Measurements from ENCODE around the gene PHKA2. TPM values are rescaled to one million over a fixed set of nuclear protein-coding genes. Genes with fewer than 3 reads are reported as not detected.
A peak's percentile ranks its signal among the peaks of the same experiment; 100 is the strongest.

Gene PHKA2
- polyA plus RNA-seq (2011; rRNA removed): 21.2 and 27.9 TPM in 2 replicates
- polyA plus RNA-seq (2012; cell fraction: cytosol; rRNA removed): 22.0 and 22.4 TPM in 2 replicates
- 99.3 and 118 TPM in 2 replicates for polyA plus RNA-seq (2012; cell fraction: nucleus; rRNA removed)
- polyA plus RNA-seq (2017; fragmentation: RNase III; extraction: RNeasy Plus Mini Kit Qiagen cat#74134 plus additional on column Dnase treatment): 14.0 to 16.3 TPM (median 16.1 TPM) in 3 replicates
- polyA minus RNA-seq (2011; rRNA and poly(A)+ RNA removed): 37.0 and 45.6 TPM in 2 replicates

GRCh38 chrX:18983666-18984380, at the start of gene PHKA2:
TSS of gene PHKA2 (minus strand) at chrX:18984114. CDS start at chrX:18983932, 182 bp downstream.
- Histone ChIP-seq H3K27ac (peak within 1 kb of the TSS; percentile 96 to 99), H3K9me3 (no peaks in the 10 kb centered on the region), H3K4me3 (peak within 1 kb of the TSS; percentile 82), H3K4me2 (peak within 1 kb of the TSS; percentile 85), H3K4me1 (peaks cover 24% of the 10 kb centered on the region)
- no peak for FAIRE-seq
- DNase-seq (ENCODE audit: low read depth in 1 of 2, low spot score in 1 of 2): peak in 1 of 2 experiments; percentile 40
- ATAC-seq: peak; percentile 84 to 86
- POLR2A ChIA-PET: interaction anchor here (0.6 to 1.2 kb wide), 5 partner anchors 11 to 760 kb away, joined by 3 to 7 read pairs (median 4); no protein-coding TSS in a partner anchor
- 3% methylated on average over 17 of the region's 64 CpGs for WGBS (ENCODE audit: missing lambda C conversion rate)
- CTCF ChIA-PET: interaction anchor here (0.8 kb wide), 1 partner anchor 34 kb away, joined by 3 read pairs; no protein-coding TSS in a partner anchor
- TF ChIP-seq EHF (CRISPR knock-in tag; IDR thresholded peaks at IDR 0.05) (no peak), REST (IDR thresholded peaks at IDR 0.05) (peak; percentile 43), GATA3 (IDR thresholded peaks at IDR 0.05; ENCODE audit: borderline replicate concordance) (no peak), CHD2 (IDR thresholded peaks at IDR 0.05; ENCODE audit: low read length, partially characterized antibody) (peak; percentile 45), PHF8 (IDR thresholded peaks at IDR 0.05; ENCODE audit: borderline replicate concordance, low read depth) (peak; percentile 35; the same call in 1 of the 2 replicates)

- Histone ChIP-seq H3K4me3 (no peak overlapping the region), H3K27ac (no peak overlapping the region), H3K9me3 (no peaks in the 10 kb centered on the region), H3K4me1 (peaks cover 15% of the 10 kb centered on the region; the same call in 1 of the 3 replicates), H3K4me2 (peak overlapping the region; percentile 49)
- POLR2A ChIA-PET: no interaction called here
- peak in 1 of 2 experiments; percentile 44; a peak in 3 of 6 replicates for ATAC-seq
- DNase-seq (ENCODE audit: low read depth in 1 of 2, low spot score in 1 of 2): peak in 1 of 2 experiments; percentile 38
- CTCF ChIA-PET: interaction anchor here (0.6 to 2.5 kb wide), 5 partner anchors 10 to 520 kb away, joined by 3 to 12 read pairs (median 4); no protein-coding TSS in a partner anchor
- no peak for FAIRE-seq
- WGBS (ENCODE audit: missing lambda C conversion rate): 8% methylated on average over 3 of the region's 3 CpGs
- TF ChIP-seq EP300 (IDR thresholded peaks at IDR 0.05) (no peak), ELK1 (IDR thresholded peaks at IDR 0.05; ENCODE audit: low read depth, low read length) (no peak), MYC (IDR thresholded peaks at IDR 0.05; ENCODE audit: borderline replicate concordance, low read length) (no peak), FOSL2 (IDR thresholded peaks at IDR 0.05) (no peak), FOSL2 (CRISPR knock-in tag; IDR thresholded peaks at IDR 0.05) (peak; percentile 78), MAX (IDR thresholded peaks at IDR 0.05) (peak; percentile 26; the same call in 1 of the 2 replicates), CEBPB (IDR thresholded peaks at IDR 0.05) (no peak), RFX5 (IDR thresholded peaks at IDR 0.05) (no peak), POLR2AphosphoS2 (conservative IDR thresholded peaks at IDR 0.05; ENCODE audit: low read length) (no peak), CBX2 (IDR thresholded peaks at IDR 0.05; ENCODE audit: borderline replicate concordance, low read depth) (no peak), GATA3 (IDR thresholded peaks at IDR 0.05; ENCODE audit: borderline replicate concordance) (peak; percentile 55; the same call in 1 of the 2 replicates), CBX8 (IDR thresholded peaks at IDR 0.05) (no peak), REST (IDR thresholded peaks at IDR 0.05) (no peak), JUNB (IDR thresholded peaks at IDR 0.05) (0 out of 2 replicates have a peak, but pooled peaks have one; percentile 26), NPAS2 (CRISPR knock-in tag; IDR thresholded peaks at IDR 0.05; ENCODE audit: borderline replicate concordance) (no peak), KDM1A (IDR thresholded peaks at IDR 0.05; ENCODE audit: low read depth) (no peak), RAD21 (conservative IDR thresholded peaks at IDR 0.05 in 1 of 2, IDR thresholded peaks at IDR 0.05 in 1 of 2) (no peak), PHF8 (IDR thresholded peaks at IDR 0.05; ENCODE audit: borderline replicate concordance, low read depth) (no peak)
These were observed 46.9 kb upstream of the PHKA2 start for GRCh38 chrX:19030805-19031204.

Measured in A549 (cell line).